GM21423 (cell line): ENCODE measurements around the gene BBS5.
A peak's percentile ranks its signal among the peaks of the same experiment; 100 is the strongest.
"Not testable (repeated sequence)": the region's sequence is repeated elsewhere in the genome, so short reads cannot be mapped to it uniquely, and the experiment has no call there.

Experiments
- ATAC-seq: cut with Tn5 transposase; IDR thresholded peaks from one replicate; pipeline ENCODE4 v1.9.1; 2021; ENCODE audit warnings: mild to moderate bottlenecking, moderate library complexity; ENCODE audit not compliant: unreplicated experiment

BBS5 gene

DNA sequence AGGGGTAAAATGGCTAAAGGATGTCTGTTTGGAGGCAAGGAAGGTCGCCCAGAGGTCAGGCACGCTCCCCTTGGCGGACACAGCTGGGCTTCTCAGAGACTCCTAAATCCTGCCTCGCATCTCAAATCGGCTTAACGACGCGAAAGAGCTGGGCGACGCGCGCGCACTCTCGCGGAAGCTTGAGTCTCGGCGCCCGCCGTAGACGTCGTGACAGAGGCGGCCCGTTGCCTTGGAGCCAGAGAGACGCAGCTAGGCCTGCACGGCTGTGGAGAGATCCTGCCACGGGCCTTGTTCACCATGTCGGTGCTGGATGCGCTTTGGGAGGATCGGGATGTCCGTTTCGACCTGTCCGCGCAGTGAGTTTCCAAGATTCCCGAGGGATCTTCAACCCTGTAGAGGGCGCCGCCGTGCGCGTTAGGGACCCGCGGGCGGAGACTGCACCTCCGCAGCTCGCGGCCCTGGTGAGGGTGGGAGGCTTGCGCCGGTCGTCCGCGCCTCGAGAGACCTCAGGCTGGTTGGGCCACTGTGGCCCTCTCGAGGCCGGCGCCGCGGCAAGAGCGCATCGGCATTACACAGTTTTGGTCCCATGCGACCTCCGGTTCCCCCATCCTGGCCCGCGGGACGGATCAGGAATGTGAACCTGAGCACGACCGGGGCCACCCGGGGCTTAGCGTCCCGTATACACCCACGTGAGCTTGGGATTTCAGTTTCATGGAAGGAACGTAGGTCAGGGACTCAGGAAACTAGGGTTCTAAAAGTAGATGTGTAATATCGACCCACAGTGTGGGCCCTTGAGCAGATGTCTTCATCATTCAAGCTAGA is at the start of gene BBS5:
BBS5 (plus strand) TSS at position 238 of the 822 bp plus-strand sequence; CDS start at position 298, 60 bp downstream.
- peak; percentile 96 for ATAC-seq

DNA sequence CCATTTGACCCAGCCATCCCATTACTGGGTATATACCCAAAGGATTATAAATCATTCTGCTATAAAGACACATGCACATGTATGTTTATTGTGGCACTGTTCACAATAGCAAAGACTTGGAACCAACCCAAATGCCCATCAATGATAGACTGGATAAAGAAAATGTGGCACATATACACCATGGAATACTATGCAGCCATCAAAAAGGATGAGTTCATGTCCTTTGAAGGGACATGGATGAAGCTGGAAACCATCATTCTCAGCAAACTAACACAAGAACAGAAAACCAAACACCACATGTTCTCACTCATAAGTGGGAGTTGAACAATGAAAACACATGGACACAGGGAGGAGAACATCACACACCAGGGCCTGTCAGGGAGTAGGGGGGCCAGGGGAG is 47.5 kb upstream of the BBS5 start:
- ATAC-seq, result not testable (repeated sequence)

GRCh38 chr2:169434236-169434635 is 45.1 kb upstream of the BBS5 start:
- not testable (repeated sequence) for ATAC-seq

DNA sequence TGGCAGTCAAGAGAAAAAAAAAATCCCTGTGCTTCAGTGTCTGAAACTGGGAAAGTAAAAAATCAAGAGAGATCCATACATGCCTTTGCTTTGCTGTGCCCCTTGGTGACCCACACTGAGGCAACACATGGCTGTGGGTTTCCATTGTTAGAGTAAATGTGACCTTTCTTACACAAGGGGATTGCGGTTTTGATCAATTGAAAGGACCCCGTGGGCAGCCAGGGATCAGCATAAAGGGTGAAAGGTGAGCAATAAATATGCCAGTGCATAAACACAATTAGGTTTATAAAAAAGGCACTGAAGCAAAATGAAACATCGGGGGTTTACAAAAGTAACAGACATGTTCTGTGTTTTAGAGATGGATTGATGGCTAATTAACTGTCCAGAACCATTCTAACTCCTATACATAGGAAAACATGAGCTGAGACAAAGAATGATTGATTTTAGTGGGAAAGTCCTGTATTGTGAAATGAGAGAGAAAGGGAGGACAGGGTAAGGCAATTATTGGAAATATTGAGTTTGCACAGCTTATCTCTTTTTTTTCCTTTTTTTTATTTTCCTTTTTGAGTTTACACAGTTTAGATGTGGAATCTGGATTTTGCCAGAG is 40.7 kb upstream of the BBS5 start:
- ATAC-seq, result no peak

GRCh38 chr2:169439900-169440299 is 39.4 kb upstream of the BBS5 start:
- ATAC-seq, result no peak

DNA sequence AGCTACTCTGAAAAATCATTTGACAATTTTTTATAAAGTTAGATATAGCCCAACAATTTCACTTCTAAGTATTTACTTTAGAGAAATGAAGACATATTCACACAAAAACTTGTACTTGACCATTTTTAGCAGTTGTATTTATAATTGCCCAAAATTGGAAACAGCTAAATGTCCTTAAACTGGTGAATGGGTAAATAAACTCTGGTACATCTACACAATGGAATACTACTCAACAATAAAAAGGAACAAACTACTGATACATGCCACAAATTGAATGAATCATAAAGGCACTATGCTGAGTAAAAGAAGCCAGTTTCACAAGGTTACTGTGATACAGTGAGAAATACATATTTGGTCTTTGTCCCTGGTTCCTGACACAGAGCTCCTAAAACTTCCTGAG is 32.8 kb upstream of the BBS5 start:
- ATAC-seq, result no peak

- no peak for ATAC-seq
These were observed 31.0 kb upstream of the BBS5 start for GRCh38 chr2:169448316-169448715.

GRCh38 chr2:169448865-169449264 is 30.4 kb upstream of the BBS5 start:
- no peak for ATAC-seq

GRCh38 chr2:169452080-169452479 is 27.2 kb upstream of the BBS5 start:
- no peak for ATAC-seq

DNA sequence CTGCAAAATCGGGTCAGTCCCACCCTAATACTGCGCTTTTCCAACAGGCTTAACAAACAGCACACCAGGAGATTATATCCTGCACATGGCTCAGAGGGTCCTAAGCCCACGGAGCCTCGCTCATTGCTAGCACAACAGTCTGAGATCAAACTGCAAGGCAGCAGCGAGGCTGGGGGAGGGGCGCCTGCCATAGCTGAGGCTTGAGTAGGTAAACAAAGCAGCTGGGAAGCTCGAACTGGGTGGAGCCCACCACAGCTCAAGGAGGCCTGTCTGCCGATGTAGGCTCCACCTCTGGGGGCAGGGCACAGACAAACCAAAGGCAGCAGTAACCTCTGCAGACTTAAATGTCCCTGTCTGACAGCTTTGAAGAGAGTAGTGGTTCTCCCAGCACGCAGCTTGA is 26.2 kb upstream of the BBS5 start:
- not testable (repeated sequence) for ATAC-seq

DNA sequence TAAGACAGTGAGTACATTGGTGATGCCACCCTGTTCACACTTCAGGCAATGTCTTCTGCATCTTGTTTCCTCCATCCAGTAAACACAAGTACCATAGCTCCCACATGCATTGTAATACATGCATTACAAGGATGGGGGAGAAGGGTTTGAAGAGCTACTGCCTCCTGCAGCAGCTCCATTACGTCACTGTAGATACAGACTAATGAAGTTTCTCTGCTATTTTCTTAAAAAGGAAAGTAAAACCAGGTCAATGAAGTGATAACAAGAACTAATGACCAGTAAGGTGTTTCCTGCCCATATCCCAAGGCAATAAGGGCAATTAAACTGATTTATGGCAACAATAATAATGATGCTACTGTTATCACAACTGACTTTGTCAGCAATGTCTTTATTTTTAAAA is 18.2 kb upstream of the BBS5 start:
- no peak for ATAC-seq

GRCh38 chr2:169462896-169463695 is 16.2 kb upstream of the BBS5 start:
- ATAC-seq, result no peak

DNA sequence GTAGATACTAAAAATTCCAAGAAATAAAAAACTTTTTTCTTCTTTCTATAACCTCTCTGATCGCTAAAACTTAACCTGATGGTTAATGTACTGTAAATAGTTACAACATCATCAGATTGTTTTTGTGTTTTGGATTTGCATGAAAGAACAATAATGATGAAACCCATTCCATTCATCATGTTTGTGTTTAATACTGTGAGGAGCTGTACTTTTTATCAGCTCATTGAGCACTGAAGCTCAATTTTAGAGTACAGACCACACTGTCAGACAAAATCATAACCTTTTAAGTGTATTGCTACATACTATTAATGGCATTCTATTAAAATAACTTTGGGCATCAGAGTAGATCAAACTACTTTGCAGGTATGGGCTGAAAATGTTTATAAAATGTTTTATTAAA is 14.8 kb upstream of the BBS5 start:
- ATAC-seq, result no peak

DNA sequence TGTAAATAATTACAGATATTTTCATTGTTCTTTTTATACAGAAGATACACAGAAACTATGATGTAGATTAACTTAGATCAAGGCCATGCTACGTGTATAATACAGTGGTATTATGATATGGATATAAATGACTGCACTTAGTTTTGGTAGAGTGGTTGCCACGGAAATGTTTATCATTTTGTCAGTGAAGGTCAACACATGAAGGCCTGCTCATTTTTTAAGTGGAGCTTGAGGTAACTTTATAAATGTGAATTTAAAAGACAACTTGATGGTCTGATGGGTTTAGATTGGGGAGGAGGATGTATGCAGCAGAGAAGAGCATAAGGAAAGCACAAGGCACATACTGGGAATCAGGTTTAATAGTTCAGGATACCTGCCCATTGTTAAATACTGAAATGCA is 14.4 kb upstream of the BBS5 start:
- no peak for ATAC-seq

DNA sequence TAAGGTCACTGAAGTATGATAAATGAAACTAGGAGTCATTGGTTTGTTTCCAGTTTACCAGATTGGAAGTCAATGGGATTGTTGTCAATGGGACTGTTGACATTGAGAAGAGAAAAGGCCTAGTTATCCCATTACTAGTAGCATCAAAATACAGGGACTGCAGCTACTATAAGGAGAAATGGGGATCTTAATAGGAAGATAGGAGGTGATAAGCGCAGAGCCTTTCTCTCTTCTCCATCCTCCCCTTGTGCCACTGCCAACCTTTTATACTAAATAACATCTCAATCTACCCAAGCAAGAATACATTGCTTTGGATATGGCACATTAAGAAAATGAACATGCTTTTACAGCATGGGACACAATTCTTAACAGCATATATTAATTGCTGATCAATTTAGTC is 10.5 kb upstream of the BBS5 start:
- no peak for ATAC-seq

GRCh38 chr2:169469952-169470572 is 9.2 kb upstream of the BBS5 start:
- no peak for ATAC-seq

- ATAC-seq, result no peak
These were observed 7.0 kb upstream of the BBS5 start for GRCh38 chr2:169472249-169472648.

- no peak for ATAC-seq
These were observed 2.8 kb upstream of the BBS5 start for GRCh38 chr2:169476459-169476858.

GRCh38 chr2:169478339-169478738 is 955 bp upstream of the BBS5 start:
- no peak for ATAC-seq

GRCh38 chr2:169478745-169479256 is 493 bp upstream of the BBS5 start:
- no peak for ATAC-seq

DNA sequence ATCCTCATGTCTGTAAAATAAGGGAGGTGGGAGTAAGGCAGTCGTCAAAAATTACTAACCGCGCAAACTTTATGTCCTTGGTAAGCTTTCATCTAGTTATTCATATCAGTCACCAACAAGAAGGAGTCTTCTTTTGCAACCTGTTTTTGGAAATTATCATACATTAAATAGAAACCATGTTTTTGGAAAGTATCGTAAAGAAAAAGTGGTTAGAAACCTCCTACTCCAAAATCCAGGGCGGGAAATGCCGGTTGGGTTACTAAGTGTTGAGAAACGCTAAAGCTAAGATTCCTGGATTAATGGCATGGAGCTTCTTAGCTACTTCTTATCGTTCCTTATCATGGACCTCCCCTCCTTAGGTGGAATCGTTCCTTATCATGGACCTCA is 778 bp downstream of the BBS5 start:
- ATAC-seq, result no peak
